ENCODE data around the gene ERCC2. TPM values are rescaled to one million over a fixed set of nuclear protein-coding genes. Genes with fewer than 3 reads are reported as not detected.
"Not testable (repeated sequence)": the region's sequence is repeated elsewhere in the genome, so short reads cannot be mapped to it uniquely, and the experiment has no call there.

ERCC2 gene
- total and polyA plus RNA-seq, 5 donors, result 9.6 to 15.7 (median 11.5) TPM

- Histone ChIP-seq H3K27ac (ENCODE audit: low read length) (no peak overlapping the region), H3K4me3 (ENCODE audit: low read length) (no peak overlapping the region), H3K9me3 (ENCODE audit: control insufficient read depth, low read length) (no peaks in the 10 kb centered on the region), H3K27me3 (ENCODE audit: control insufficient read depth, insufficient read depth) (no peaks in the 10 kb centered on the region), H3K4me1 (ENCODE audit: control insufficient read depth, insufficient read depth, low read length) (peaks cover 3% of the 10 kb centered on the region)
- 77% methylated on average over 13 of the region's 13 CpGs for WGBS
- ATAC-seq (no peak), DNase-seq (no peak)
- intact Hi-C loops (cut with DNase I), result no loop called here
These were observed 42.8 kb downstream of the ERCC2 start for GRCh38 chr19:45327404-45328143.

- DNase-seq, result no peak
- H3K4me3 ChIP-seq (ENCODE audit: low read length), result peak overlapping the region; percentile 44
- 58% methylated on average over 11 of the region's 11 CpGs for WGBS
- intact Hi-C loops (cut with DNase I), result no loop called here
- no peaks in the 10 kb centered on the region for H3K9me3 ChIP-seq (ENCODE audit: control insufficient read depth, low read length)
- no peak for ATAC-seq
- no peaks in the 10 kb centered on the region for H3K27me3 ChIP-seq (ENCODE audit: control insufficient read depth, insufficient read depth)
- peaks cover 3% of the 10 kb centered on the region for H3K4me1 ChIP-seq (ENCODE audit: control insufficient read depth, insufficient read depth, low read length)
- H3K27ac ChIP-seq (ENCODE audit: low read length), result peak overlapping the region; percentile 72
These were observed 45.9 kb downstream of the ERCC2 start for GRCh38 chr19:45324349-45324907.

DNA sequence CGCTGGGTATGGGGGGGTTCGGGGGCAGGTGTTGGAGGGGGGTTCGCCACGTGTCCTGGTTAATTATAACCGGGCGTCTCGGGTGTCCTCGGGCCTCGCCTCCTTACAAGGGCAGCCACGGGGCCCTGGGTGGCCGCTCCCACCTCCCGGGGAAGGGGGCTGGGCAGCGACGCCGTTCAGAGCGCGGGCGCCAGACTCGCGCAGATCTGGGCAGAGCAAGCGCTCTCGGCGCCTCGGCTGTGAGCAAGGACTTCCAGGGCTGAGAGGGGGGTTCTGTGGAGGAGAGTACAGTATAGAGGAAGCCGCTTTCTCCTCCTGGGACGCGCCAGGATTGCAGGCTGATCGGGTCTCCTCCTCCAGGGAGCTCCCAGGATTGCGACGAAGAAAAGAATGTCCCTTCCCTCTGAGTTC lies 46.7 kb downstream of the ERCC2 start:
- Histone ChIP-seq H3K9me3 (ENCODE audit: control insufficient read depth, low read length) (no peaks in the 10 kb centered on the region), H3K4me1 (ENCODE audit: control insufficient read depth, insufficient read depth, low read length) (peaks cover 3% of the 10 kb centered on the region), H3K4me3 (ENCODE audit: low read length) (peak overlapping the region; percentile 44), H3K27me3 (ENCODE audit: control insufficient read depth, insufficient read depth) (no peaks in the 10 kb centered on the region), H3K27ac (ENCODE audit: low read length) (peak overlapping the region; percentile 72)
- ATAC-seq, result peak; percentile 74 to 75
- WGBS, result 2% methylated on average over 30 of the region's 30 CpGs
- intact Hi-C loops (cut with DNase I), result no loop called here
- DNase-seq, result peak; percentile 70 to 92 (median 83)

GRCh38 chr19:45322744-45323281 lies 47.6 kb downstream of the ERCC2 start, which contains the start of gene CKM:
TSS of gene CKM (minus strand) at chr19:45322875. CDS start at chr19:45319713, 3,162 bp downstream.
- WGBS, result 23% methylated on average over 15 of the region's 15 CpGs
- DNase-seq, result peak; percentile 77 to 93 (median 90)
- intact Hi-C loops (cut with DNase I), result no loop called here
- H3K9me3 ChIP-seq (ENCODE audit: control insufficient read depth, low read length), result no peaks in the 10 kb centered on the region
- no peaks in the 10 kb centered on the region for H3K27me3 ChIP-seq (ENCODE audit: control insufficient read depth, insufficient read depth)
- H3K4me1 ChIP-seq (ENCODE audit: control insufficient read depth, insufficient read depth, low read length), result peaks cover 3% of the 10 kb centered on the region
- peak within 1 kb of the TSS; percentile 73 for H3K27ac ChIP-seq (ENCODE audit: low read length)
- peak; percentile 84 for ATAC-seq
- peak within 1 kb of the TSS; percentile 50 for H3K4me3 ChIP-seq (ENCODE audit: low read length)

DNA sequence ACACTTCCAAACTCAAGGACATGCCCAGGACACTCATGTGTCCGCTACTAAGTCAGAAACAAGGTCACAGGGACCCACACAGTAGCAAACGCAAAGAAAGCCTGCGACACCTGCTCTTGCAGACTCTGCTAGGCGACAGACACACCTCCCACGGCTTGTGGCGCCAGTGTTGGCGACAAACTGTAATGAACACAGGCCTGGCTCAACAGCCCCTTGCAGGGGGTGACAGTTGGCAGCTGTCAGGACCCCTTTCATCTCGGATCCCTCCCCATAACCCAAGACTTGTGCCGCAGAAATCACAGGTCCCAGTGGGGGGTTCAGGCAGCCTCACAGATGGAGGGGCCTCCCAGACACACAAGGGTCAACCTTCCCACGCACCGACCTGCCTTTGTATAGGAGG lies 48.1 kb downstream of the ERCC2 start:
- DNase-seq, result no peak
- ATAC-seq, result no peak
- WGBS, result 39% methylated on average over 11 of the region's 11 CpGs
- Histone ChIP-seq H3K4me1 (ENCODE audit: control insufficient read depth, insufficient read depth, low read length) (peaks cover 3% of the 10 kb centered on the region), H3K27me3 (ENCODE audit: control insufficient read depth, insufficient read depth) (no peaks in the 10 kb centered on the region), H3K4me3 (ENCODE audit: low read length) (peak overlapping the region; percentile 50), H3K27ac (ENCODE audit: low read length) (peak overlapping the region; percentile 73), H3K9me3 (ENCODE audit: control insufficient read depth, low read length) (no peaks in the 10 kb centered on the region)
- intact Hi-C loops (cut with DNase I), result no loop called here

- ATAC-seq (peak; percentile 13 to 22), DNase-seq (peak; percentile 20 to 81 (median 72))
- Histone ChIP-seq H3K27me3 (ENCODE audit: control insufficient read depth, insufficient read depth) (no peaks in the 10 kb centered on the region), H3K4me3 (ENCODE audit: low read length) (peak overlapping the region; percentile 50), H3K27ac (ENCODE audit: low read length) (peak overlapping the region; percentile 73), H3K9me3 (ENCODE audit: control insufficient read depth, low read length) (no peaks in the 10 kb centered on the region), H3K4me1 (ENCODE audit: control insufficient read depth, insufficient read depth, low read length) (peaks cover 3% of the 10 kb centered on the region)
- intact Hi-C loops (cut with DNase I), result no loop called here
- 41% methylated on average over 7 of the region's 7 CpGs for WGBS
These were observed 48.5 kb downstream of the ERCC2 start for GRCh38 chr19:45321848-45322247.

DNA sequence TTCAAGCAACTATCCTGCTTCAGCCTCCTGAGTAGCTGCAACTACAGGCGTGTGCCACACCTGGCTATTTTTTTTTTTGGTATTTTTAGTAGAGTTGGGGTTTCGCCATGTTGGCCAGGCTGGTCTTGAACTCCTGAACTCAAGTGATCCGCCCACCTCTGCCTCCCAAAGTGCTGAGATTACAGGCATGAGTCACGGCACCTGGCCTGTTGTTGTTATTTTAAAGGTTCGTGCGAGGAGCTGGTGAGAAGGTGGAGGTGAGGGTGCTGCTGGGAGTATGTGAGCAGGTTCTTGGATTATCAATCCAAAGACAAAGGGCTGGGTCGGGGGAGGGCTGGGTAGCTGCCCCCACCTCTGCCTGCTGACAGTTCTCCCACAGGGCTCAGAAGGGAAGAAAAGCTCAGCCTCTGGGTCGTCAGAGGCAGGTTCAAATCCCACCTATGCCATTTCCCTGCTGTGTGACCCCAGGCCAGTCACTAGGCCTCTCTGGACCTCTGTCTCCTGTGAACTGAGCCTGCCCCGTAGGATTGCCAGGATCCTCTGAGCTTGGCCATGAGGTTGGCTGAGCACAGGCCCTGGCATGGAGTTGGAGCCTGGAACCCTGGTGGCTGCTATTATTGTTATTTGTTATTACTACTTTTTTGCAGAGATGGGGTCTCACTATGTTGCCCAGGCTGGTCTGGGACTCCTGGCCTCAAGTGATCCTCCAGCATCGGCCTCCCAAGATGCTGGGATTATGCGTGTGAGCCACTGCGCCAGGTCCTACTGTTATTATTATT lies 49.2 kb downstream of the ERCC2 start:
- no peaks in the 10 kb centered on the region for H3K9me3 ChIP-seq (ENCODE audit: control insufficient read depth, low read length)
- peaks cover under 1% of the 10 kb centered on the region for H3K4me1 ChIP-seq (ENCODE audit: control insufficient read depth, insufficient read depth, low read length)
- H3K4me3 ChIP-seq (ENCODE audit: low read length), result peak overlapping the region; percentile 50
- peak overlapping the region; percentile 71 for H3K27ac ChIP-seq (ENCODE audit: low read length)
- intact Hi-C loops (cut with DNase I), result no loop called here
- WGBS, result 65% methylated on average over 12 of the region's 12 CpGs
- H3K27me3 ChIP-seq (ENCODE audit: control insufficient read depth, insufficient read depth), result no peaks in the 10 kb centered on the region
- ATAC-seq (no peak), DNase-seq (no peak)

- 68% methylated on average over 21 of the region's 21 CpGs for WGBS
- no peak overlapping the region for H3K27ac ChIP-seq (ENCODE audit: low read length)
- intact Hi-C loops (cut with DNase I), result no loop called here
- H3K4me3 ChIP-seq (ENCODE audit: low read length), result no peak overlapping the region
- H3K4me1 ChIP-seq (ENCODE audit: control insufficient read depth, insufficient read depth, low read length), result no peaks in the 10 kb centered on the region
- no peaks in the 10 kb centered on the region for H3K9me3 ChIP-seq (ENCODE audit: control insufficient read depth, low read length)
- DNase-seq, result peak in 2 of 3 donors; percentile 50 to 52
- ATAC-seq, result no peak
- no peaks in the 10 kb centered on the region for H3K27me3 ChIP-seq (ENCODE audit: control insufficient read depth, insufficient read depth)
These were observed 55.1 kb downstream of the ERCC2 start for GRCh38 chr19:45315304-45315703.

DNA sequence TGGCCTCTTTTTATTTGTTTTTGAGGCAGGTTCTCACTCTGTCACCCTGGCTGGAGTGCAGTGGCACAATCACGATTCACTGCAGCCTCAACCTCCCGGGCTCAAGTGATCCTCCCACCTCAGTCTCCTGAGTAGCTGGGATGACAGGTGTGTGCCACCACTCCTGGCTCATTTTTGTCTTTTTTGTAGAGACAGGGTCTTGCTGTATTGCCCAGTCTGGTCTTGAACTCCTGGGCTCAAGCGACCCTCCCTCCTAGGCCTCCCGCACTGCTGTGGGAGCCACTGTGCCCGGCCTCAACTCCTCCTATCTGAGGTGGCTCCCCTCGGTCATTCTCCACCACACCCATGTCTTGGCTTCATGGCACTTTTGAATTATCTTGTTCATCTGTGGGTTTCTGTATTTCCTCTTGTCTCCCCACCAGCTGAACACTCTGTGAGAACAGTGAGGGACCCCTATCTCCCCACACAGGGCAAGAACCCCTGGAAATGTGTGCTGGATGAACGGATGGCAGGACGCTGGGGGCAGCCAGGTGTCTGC lies 55.6 kb downstream of the ERCC2 start:
- 76% methylated on average over 8 of the region's 8 CpGs for WGBS
- no peak for DNase-seq
- Histone ChIP-seq H3K4me1 (ENCODE audit: control insufficient read depth, insufficient read depth, low read length) (no peaks in the 10 kb centered on the region), H3K9me3 (ENCODE audit: control insufficient read depth, low read length) (no peaks in the 10 kb centered on the region), H3K27ac (ENCODE audit: low read length) (no peak overlapping the region), H3K4me3 (ENCODE audit: low read length) (no peak overlapping the region), H3K27me3 (ENCODE audit: control insufficient read depth, insufficient read depth) (no peaks in the 10 kb centered on the region)
- ATAC-seq, result no peak
- intact Hi-C loops (cut with DNase I), result no loop called here

DNA sequence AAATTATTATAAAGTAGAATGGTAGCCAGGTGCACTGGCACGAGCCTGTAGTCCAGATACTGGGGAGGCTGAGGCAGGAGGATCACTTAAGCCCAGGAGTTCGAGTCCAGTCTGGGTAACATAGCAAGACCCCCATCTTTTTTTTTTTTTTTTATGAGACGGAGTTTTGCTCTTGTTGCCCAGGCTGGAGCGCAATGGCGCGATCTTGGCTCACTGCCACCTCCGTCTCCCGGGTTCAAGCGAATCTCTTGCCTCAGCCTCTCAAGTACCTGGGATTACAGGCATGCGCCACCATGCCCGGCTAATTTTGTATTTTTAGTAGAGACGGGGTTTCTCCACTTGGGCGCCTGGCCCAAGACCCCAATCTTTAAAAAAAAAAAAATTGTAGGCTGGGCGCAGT lies 58.1 kb downstream of the ERCC2 start:
- intact Hi-C loops (cut with DNase I); H3K4me1 ChIP-seq (ENCODE audit: control insufficient read depth, insufficient read depth, low read length); ATAC-seq; H3K9me3 ChIP-seq (ENCODE audit: control insufficient read depth, low read length); H3K27me3 ChIP-seq (ENCODE audit: control insufficient read depth, insufficient read depth); H3K27ac ChIP-seq (ENCODE audit: low read length); H3K4me3 ChIP-seq (ENCODE audit: low read length): not testable (repeated sequence)
- 80% methylated on average over 14 of the region's 14 CpGs for WGBS
- DNase-seq, result peak in 1 of 3 donors; percentile 56
